Pancreas (tissue), 10 donors: ENCODE results near the gene EIF2AK3. TPM values are rescaled to one million over a fixed set of nuclear protein-coding genes. Genes with fewer than 3 reads are reported as not detected.
"Not testable (repeated sequence)": the region's sequence is repeated elsewhere in the genome, so short reads cannot be mapped to it uniquely, and the experiment has no call there.

Experiments used
- ATAC-seq, 4 donors: fragments of 200-7000 bp; cut with Tn5 transposase; one replicate each; pipeline versions ENCODE4 v1.8.0 to v1.9.1; 2020; ENCODE audit warnings: mild to moderate bottlenecking in 4 of 4, moderate library complexity in 4 of 4
- DNase-seq, 6 donors: peaks; one replicate each; pipeline ENCODE4 v3.0.0-alpha.2; 2020
- FAIRE-seq: peaks from 2 replicates; lab custom pipeline; 2012; peaks lifted over from hg19 to GRCh38; lab: Jason Lieb, UNC
- H3K27ac ChIP-seq, 4 donors: fragments of 200-600 bp; sonication (generic); 1 replicate in 3 of 4; 2 replicates in 1 of 4; pipeline versions ENCODE4 v1.5.0 to v1.8.0; 2020
- H3K27me3 ChIP-seq, 4 donors: fragments of 200-600 bp; one replicate each; pipeline ENCODE4 v1.8.0; 2021
- H3K36me3 ChIP-seq, 3 donors: fragments of 200-600 bp; sonication (generic) in 1 of 3; one replicate each; pipeline versions ENCODE4 v1.5.0 to v1.8.0; 2020 to 2021
- H3K4me1 ChIP-seq, 3 donors: fragments of 200-600 bp; one replicate each; pipeline ENCODE4 v1.8.0; 2021
- H3K4me3 ChIP-seq, 4 donors: fragments of 200-600 bp; sonication (generic) in 2 of 4; one replicate each; pipeline versions ENCODE4 v1.5.0 to v1.8.0; 2020 to 2021
- H3K9me3 ChIP-seq, 4 donors: fragments of 200-600 bp; one replicate each; pipeline ENCODE4 v1.8.0; 2021
- CTCF ChIP-seq, 4 donors: fragments of 200-600 bp; sonication (generic) in 3 of 4; IDR thresholded peaks; one replicate each; pipeline versions ENCODE4 v1.5.0 to v1.8.0; 2021; ENCODE audit warnings: antibody characterized with exemption in 4 of 4
- WGBS, 2 donors: extraction: QIAGEN DNeasy Blood & Tissue Kit; methylation state at CpG; one replicate each; pipeline ENCODE4 v1.1.7; 2013; 5-methylcytosine and 5-hydroxymethylcytosine counted together
- intact Hi-C, 3 donors: fragments of 100-400 bp; cut with DNase I; formaldehyde crosslinking; loops; one replicate each; pipeline versions ENCODE4 v1.11.1 to v1.14.2; 2022
- polyA plus RNA-seq, 2 donors: library from polyadenylated mRNA; stranded (reverse); fragments of 200-250 nt; gene quantifications; one replicate each; pipeline ENCODE4 v1.2.3, GENCODE V29; 2013
- total RNA-seq, 6 donors: library from RNA; stranded (reverse); fragmentation: NEBNext Ultra II Directional in 4 of 6; extraction: Animal tissue kit (Norgen Biotek cat#: 25700) in 4 of 6; gene quantifications; one replicate each; pipeline versions ENCODE4 v1.2.1 to v1.2.4, GENCODE V29; 2021 to 2023
- donor health status: healthy with polysubstance abuse.
- donor health status: DM: no; HTN: no; CAD: no; lungs with moderate emphysema.
- donor health status: DM: no; HTN: no; CAD: no.
- donor health status: control.
- donor health status: control.
- donor health status: Bipolar disorder and iron deficiency.
- donor health status: DM: yes; HTN: yes; CAD: no.
- donor health status: DM: no; HTN: no; CAD: no.
- donor health status: DM: no; HTN: no; CAD: no.
- donor health status: DM: yes; HTN: yes; CAD: no.

Gene EIF2AK3
- total and polyA plus RNA-seq, 8 donors, result 6.2 to 58.4 (median 25.5) TPM

DNA sequence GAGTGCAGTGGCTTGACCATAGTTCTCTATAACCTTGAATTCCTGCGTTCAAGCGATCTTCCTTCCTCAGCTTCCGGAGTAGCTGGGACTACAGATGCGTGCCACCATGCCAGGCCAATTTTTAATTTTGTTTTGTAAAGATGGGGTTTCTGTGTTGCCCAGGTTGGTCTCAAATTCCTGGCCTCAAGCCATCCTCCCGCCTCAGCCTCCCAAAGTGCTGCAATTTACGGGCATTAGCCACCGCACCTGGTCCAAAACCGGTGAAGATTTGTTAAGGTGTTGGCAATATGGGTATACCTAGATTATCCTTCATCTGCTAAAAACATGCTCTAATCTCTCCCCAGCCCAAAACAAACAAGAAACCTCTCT is 1.3 kb upstream of the EIF2AK3 start:
- no peak for TF ChIP-seq CTCF (IDR thresholded peaks at IDR 0.05)
- Histone ChIP-seq H3K27ac (peak overlapping the region; percentile 89 to 100 (median 96)), H3K27me3 (no peaks in the 10 kb centered on the region), H3K4me3 (peak overlapping the region in 3 of 4 donors; percentile 29 to 51 (median 45)), H3K9me3 (no peaks in the 10 kb centered on the region), H3K4me1 (peaks cover 0 to 22% (median 4%) of the 10 kb centered on the region in 3 donors), H3K36me3 (no peaks in the 10 kb centered on the region)
- no peak for FAIRE-seq
- 59 to 73% methylated on average over 8 of the region's 8 CpGs for WGBS, 2 donors
- ATAC-seq, result no peak
- DNase-seq, result peak in 3 of 6 donors; percentile 34 to 46 (median 36)
- intact Hi-C loops, result no loop called here

GRCh38 chr2:88627856-88628570 is 749 bp upstream of the EIF2AK3 start:
- peak overlapping the region; percentile 22 to 51 (median 37) for H3K4me3 ChIP-seq
- no peaks in the 10 kb centered on the region for H3K36me3 ChIP-seq
- 1 to 2% methylated on average over 21 of the region's 21 CpGs for WGBS, 2 donors
- intact Hi-C loops, result no loop called here
- ATAC-seq (peak; percentile 64 to 78 (median 68)), FAIRE-seq (no peak), DNase-seq (peak; percentile 84 to 91 (median 90))
- peaks cover 0 to 28% (median 4%) of the 10 kb centered on the region in 3 donors for H3K4me1 ChIP-seq
- H3K27me3 ChIP-seq, result no peaks in the 10 kb centered on the region
- no peak for TF ChIP-seq CTCF (IDR thresholded peaks at IDR 0.05)
- no peaks in the 10 kb centered on the region for H3K9me3 ChIP-seq
- peak overlapping the region; percentile 89 to 100 (median 96) for H3K27ac ChIP-seq

DNA sequence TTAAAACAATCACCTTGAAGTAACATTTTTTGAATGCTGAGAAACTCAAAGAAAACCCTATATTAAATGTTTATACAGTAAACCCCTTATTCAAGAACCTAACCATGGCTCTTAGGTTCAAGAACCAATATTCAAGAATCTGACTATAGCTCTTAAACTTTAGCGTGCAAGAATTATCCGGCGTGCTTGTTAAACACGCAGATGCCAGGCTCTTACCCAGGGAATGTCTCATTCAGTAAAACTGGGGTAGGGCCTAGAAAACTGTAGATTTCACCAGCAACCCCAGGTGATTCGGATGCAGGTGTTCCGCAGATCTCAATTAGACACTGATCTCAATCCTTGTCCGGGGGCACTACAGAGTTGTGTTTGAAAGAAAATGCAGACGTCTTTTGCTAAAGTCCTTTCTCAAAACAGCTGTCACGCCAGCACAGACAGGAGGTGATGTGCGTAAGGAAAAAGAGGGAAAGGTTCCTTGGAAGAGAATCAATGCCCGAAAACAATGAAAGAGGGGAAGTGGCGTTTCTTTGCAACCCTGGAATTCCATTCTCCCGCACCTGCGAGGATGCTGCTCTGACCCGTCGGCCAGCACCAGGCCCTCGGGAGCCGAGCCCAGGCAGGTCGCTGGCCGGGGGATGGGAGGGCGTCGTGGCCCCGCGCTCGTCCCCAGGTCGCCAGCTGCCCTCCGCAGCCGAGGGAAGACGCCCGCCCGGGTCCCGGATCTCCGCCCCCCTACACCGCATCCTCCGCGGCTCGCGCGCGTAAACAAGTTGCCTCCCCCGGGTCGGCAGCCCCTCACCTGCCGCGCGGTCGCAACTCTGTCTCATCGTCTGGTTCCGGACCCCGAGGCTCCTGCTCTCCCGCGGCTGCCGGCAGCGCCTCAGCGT is 851 bp downstream of the EIF2AK3 start:
- peak overlapping the region; percentile 97 to 98 (median 98) for H3K27ac ChIP-seq
- intact Hi-C loops, result no loop called here
- H3K4me1 ChIP-seq, result peaks cover 0 to 34% (median 13%) of the 10 kb centered on the region in 3 donors
- peak overlapping the region; percentile 73 to 96 (median 94) for H3K4me3 ChIP-seq
- H3K27me3 ChIP-seq, result no peaks in the 10 kb centered on the region
- DNase-seq (peak; percentile 26 to 82 (median 62)), ATAC-seq (peak in 1 of 4 donors; percentile 17), FAIRE-seq (no peak)
- no peaks in the 10 kb centered on the region for H3K36me3 ChIP-seq
- H3K9me3 ChIP-seq, result no peaks in the 10 kb centered on the region
- WGBS, 2 donors, result 1% methylated on average over 30 to 54 of the region's 54 CpGs
- TF ChIP-seq CTCF (IDR thresholded peaks at IDR 0.05), result no peak

GRCh38 chr2:88624477-88624876 is 2.8 kb downstream of the EIF2AK3 start:
- FAIRE-seq (no peak), DNase-seq (peak in 1 of 6 donors; percentile 17), ATAC-seq (no peak)
- Histone ChIP-seq H3K27me3 (no peaks in the 10 kb centered on the region), H3K9me3 (no peaks in the 10 kb centered on the region), H3K27ac (peak overlapping the region in 3 of 4 donors; percentile 44 to 59 (median 44)), H3K4me1 (peaks cover 0 to 42% (median 19%) of the 10 kb centered on the region in 3 donors), H3K4me3 (peak overlapping the region in 2 of 4 donors; percentile 73 to 96), H3K36me3 (no peaks in the 10 kb centered on the region)
- WGBS, 2 donors, result 42 to 52% methylated on average over 4 of the region's 4 CpGs
- intact Hi-C loops, result no loop called here
- TF ChIP-seq CTCF (IDR thresholded peaks at IDR 0.05), result no peak

DNA sequence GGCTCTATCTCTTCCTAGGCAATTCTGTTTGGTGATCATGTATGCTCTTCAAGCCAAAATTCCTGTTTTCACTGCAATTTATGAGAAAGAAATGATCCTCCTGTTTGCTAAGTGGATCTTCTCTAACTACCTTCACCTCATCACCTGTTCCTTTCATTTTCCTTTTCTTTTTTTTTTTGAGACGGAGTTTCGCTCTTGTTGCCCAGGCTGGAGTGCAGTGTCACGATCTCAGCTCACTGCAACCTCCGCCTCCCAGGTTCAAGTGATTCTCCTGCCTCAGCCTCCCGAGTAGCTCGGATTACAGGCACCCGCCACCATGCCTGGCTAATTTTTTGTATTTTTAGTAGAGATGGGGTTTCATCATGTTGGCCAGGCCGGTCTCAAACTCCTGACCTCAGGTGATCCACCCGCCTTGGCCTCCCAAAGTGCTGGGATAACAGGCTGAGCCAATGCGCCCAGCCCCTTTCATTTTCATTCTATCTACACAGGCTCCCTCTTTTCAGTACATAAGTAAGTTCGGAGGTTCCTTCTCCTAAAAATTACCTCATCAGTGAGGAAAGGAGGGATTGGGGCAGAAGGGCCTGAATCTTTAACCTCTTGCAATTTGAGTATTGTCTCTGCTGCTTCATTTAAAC is 3.3 kb downstream of the EIF2AK3 start:
- H3K36me3 ChIP-seq, DNase-seq, H3K27me3 ChIP-seq, ATAC-seq, H3K9me3 ChIP-seq, FAIRE-seq, intact Hi-C loops: not testable (repeated sequence)
- Histone ChIP-seq H3K27ac (peak overlapping the region in 3 of 4 donors; percentile 44 to 59 (median 44)), H3K4me1 (peaks cover 0 to 39% (median 19%) of the 10 kb centered on the region in 3 donors), H3K4me3 (peak overlapping the region in 2 of 4 donors; percentile 73 to 96)
- WGBS, 2 donors, result 57 to 65% methylated on average over 11 of the region's 11 CpGs
